Activated CD4-positive, alpha-beta memory T cell treated with anti-CD3 and anti-CD28 coated beads, Interleukin-2, amount 10 ng/mL, durations not matched to agents 7 days and 5 days (primary cell): ENCODE results near the gene RALGPS1. TPM values are rescaled to one million over a fixed set of nuclear protein-coding genes. Genes with fewer than 3 reads are reported as not detected.

Experiments
- CTCF ChIA-PET: fragments of 350-600 bp; sonication (Branson Sonifier 250); formaldehyde crosslinking; loops from one replicate; lab custom pipeline; 2021; ENCODE audit warnings: antibody characterized with exemption, inconsistent platforms; lab: Charles Lee
- POLR2A ChIA-PET: fragments of 350-600 bp; sonication (Branson Sonifier 250); formaldehyde crosslinking; loops from one replicate; lab custom pipeline; 2021; ENCODE audit warnings: antibody characterized with exemption; lab: Charles Lee
- DNase-seq: peaks from one replicate; pipeline ENCODE4 v3.0.0-alpha.2; 2020
- H3K27ac Mint-ChIP-seq: one replicate; pipeline ENCODE4 v1.8.0; 2021; ENCODE audit warnings: mild to moderate bottlenecking, mixed read lengths
- H3K27me3 Mint-ChIP-seq: one replicate; pipeline ENCODE4 v1.8.0; 2021; ENCODE audit warnings: mixed read lengths
- H3K36me3 Mint-ChIP-seq: one replicate; pipeline ENCODE4 v1.8.0; 2021; ENCODE audit warnings: low read depth, mixed read lengths
- H3K4me1 Mint-ChIP-seq: one replicate; pipeline ENCODE4 v1.8.0; 2021; ENCODE audit warnings: mixed read lengths
- H3K4me3 Mint-ChIP-seq: one replicate; pipeline ENCODE4 v1.8.0; 2021; ENCODE audit warnings: mild to moderate bottlenecking, mixed read lengths
- H3K9me3 Mint-ChIP-seq: one replicate; pipeline ENCODE4 v1.8.0; 2021; ENCODE audit warnings: mixed read lengths
- total RNA-seq, 2 experiments: library from RNA; stranded (reverse); gene quantifications; one replicate each; pipeline ENCODE4 v1.2.3, GENCODE V29; 2021

Gene RALGPS1
- total RNA-seq, 2 experiments from 2014 or later = 2.8 to 3.4 TPM

DNA sequence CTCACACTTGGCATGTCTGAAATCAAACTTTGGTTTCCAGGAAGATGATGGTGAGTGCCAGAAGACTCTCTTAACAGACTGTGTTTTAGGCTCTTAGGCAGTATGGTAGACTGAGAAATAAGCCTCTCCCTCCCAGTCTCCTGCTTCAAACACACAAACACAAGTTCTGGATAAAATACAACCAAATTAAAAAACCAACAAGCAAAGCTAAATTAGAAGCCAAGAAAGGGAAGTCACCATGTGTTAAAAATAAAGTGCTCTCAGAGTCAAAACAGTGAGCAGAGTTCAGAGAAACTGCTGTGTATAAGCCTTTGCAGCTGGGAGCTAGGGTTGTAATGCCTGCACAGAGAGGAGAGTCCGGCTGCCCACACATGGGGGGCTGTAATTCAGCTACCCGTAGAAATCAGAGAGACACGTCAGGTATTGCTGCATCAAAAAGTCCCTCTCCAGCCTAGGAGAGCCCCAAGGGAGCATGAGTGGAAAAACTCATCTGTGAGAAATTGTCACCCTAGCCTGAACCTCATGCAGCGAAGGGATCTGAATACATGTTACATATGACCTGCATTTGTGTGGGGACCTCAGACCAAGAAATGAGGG, 145.3 kb downstream of the RALGPS1 start:
- Mint-ChIP-seq H3K27me3 (no peaks in the 10 kb centered on the region), H3K9me3 (no peaks in the 10 kb centered on the region), H3K27ac (no peak overlapping the region), H3K4me1 (peaks cover 28% of the 10 kb centered on the region), H3K36me3 (no peaks in the 10 kb centered on the region), H3K4me3 (no peak overlapping the region)
- DNase-seq = no peak
- CTCF ChIA-PET = interaction anchor here (2.0 kb wide), 1 partner anchor 10 kb away, joined by 10 read pairs; no protein-coding TSS in a partner anchor
- POLR2A ChIA-PET = no interaction called here

DNA sequence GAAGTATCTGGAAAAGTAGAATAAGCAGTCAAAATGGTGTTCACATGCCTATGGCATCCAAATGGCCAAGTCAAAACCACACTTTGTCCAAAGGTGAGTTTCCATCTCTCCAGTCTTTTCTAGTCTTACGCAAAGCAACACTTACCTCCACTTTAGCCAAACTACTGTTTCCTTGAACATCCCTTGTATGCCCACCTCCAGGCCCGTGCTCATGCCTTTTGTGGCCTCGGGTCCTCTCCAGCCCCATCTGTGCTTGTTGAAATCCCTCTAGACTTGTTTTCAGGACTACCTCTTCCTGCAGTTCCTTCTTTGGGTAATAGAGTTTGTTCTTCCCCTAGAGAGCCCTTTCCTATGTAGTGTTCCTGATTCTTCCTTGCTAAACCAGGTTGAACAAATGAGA, 146.8 kb downstream of the RALGPS1 start:
- ChIA-PET POLR2A (interaction anchor here (1.4 kb wide), 1 partner anchor 13 kb away, joined by 4 read pairs; no protein-coding TSS in a partner anchor), CTCF (no interaction called here)
- H3K36me3 Mint-ChIP-seq = no peaks in the 10 kb centered on the region
- H3K27ac Mint-ChIP-seq = no peak overlapping the region
- no peaks in the 10 kb centered on the region for H3K9me3 Mint-ChIP-seq
- peaks cover 28% of the 10 kb centered on the region for H3K4me1 Mint-ChIP-seq
- DNase-seq = no peak
- H3K4me3 Mint-ChIP-seq = no peak overlapping the region
- no peaks in the 10 kb centered on the region for H3K27me3 Mint-ChIP-seq

DNA sequence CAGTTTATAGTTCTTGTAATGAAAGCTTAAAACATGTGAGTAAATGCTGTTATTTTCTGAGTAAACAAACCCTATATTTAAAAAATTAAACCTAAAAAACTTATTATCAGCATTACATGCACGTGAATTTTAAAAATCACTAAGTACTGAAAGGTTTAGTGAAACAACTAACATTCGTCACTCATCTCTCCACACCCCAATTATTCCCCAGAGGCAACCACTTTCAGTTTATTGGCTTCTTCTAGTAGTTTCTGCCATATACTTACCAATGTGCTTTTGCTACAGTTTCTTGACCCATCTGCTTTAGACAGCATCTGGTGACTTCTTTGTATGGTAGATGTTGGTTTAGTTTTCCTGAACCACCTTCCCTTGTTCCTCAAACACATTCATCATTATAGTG, 149.8 kb downstream of the RALGPS1 start:
- Mint-ChIP-seq H3K27me3 (no peaks in the 10 kb centered on the region), H3K4me3 (no peak overlapping the region), H3K36me3 (no peaks in the 10 kb centered on the region), H3K9me3 (no peaks in the 10 kb centered on the region), H3K4me1 (peaks cover 8% of the 10 kb centered on the region), H3K27ac (no peak overlapping the region)
- no peak for DNase-seq
- ChIA-PET CTCF (no interaction called here), POLR2A (no interaction called here)

DNA sequence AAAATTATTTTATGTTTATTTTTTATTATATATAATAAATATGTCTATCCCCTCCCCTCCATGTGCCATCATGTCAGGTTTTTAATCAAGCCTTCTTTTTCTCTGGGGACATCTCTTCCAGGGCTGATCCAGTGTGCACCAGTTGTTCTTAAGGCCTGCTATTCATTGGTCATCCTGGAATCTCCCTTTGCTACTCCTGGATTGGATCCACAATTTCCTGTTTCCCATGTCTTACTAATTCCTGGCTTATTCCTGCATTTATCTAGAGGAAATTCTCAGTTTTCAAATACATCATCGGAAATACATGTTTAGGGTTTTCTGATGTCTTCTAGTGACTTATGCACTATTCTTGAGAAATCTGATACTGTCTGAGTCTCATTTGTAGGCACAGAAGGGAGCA, 151.0 kb downstream of the RALGPS1 start:
- Mint-ChIP-seq H3K36me3 (no peaks in the 10 kb centered on the region), H3K27me3 (no peaks in the 10 kb centered on the region), H3K9me3 (no peaks in the 10 kb centered on the region), H3K4me1 (peaks cover 1% of the 10 kb centered on the region), H3K4me3 (no peak overlapping the region), H3K27ac (no peak overlapping the region)
- ChIA-PET CTCF (interaction anchor here (1.9 kb wide), 1 partner anchor 80 kb away, joined by 4 read pairs; no protein-coding TSS in a partner anchor), POLR2A (no interaction called here)
- DNase-seq = no peak

DNA sequence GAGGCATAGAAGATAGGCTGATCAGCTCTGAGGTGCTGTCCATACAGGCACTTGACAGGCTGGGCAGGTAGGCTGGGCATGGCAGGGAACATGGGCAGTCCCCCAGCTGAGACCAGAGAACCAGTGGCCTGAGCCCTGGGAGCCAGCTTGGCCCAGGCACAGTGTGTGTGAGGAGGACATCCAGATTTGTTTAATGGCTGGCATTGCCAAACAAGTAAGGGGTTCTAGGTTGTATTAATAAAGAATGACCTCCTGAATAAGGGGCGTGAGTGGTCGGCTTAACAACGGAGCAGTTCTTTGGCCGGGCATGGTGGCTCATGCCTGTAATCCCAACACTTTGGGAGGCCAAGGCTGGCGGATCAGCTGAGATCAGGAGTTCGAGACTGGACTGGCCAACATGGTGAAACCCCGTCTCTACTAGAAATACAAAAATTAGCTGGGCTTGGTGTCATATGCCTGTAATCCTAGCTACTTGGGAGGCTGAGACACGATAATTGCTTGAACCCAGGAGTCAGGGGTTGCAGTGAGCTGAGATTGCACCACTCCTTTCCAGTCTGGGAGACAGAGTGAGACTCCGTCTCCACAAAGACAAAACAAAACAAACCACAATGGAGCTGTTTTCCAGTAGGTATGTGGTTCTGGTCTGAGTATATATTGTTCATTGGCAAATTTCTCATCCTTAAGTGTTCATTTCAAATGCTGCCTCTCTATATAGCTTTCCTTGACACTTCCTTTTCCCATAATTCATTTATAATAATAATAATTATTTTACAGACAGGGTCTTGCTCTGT, 151.7 kb downstream of the RALGPS1 start:
- ChIA-PET CTCF (interaction anchor here (1.9 kb wide), 1 partner anchor 80 kb away, joined by 4 read pairs; no protein-coding TSS in a partner anchor), POLR2A (no interaction called here)
- H3K9me3 Mint-ChIP-seq = peaks cover 2% of the 10 kb centered on the region
- H3K27ac Mint-ChIP-seq = no peak overlapping the region
- H3K4me1 Mint-ChIP-seq = peaks cover 1% of the 10 kb centered on the region
- no peaks in the 10 kb centered on the region for H3K36me3 Mint-ChIP-seq
- no peak for DNase-seq
- no peak overlapping the region for H3K4me3 Mint-ChIP-seq
- no peaks in the 10 kb centered on the region for H3K27me3 Mint-ChIP-seq

DNA sequence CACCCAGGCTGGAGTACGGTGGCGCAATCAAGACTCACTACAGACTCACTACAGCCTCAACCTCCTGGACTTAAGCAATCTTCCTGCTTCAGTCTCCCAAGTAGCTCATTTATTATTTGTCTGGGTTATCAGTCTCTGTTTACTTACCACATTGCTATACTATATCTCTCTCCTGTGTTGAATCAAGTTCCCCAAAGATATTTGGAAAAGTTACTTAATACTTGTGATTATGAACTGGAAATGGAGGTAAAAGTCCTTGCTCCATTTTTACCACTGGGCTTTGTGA, 152.2 kb downstream of the RALGPS1 start:
- no peak overlapping the region for H3K4me3 Mint-ChIP-seq
- POLR2A ChIA-PET = no interaction called here
- CTCF ChIA-PET = interaction anchor here (1.9 kb wide), 1 partner anchor 81 kb away, joined by 4 read pairs; no protein-coding TSS in a partner anchor
- no peaks in the 10 kb centered on the region for H3K36me3 Mint-ChIP-seq
- H3K4me1 Mint-ChIP-seq = no peaks in the 10 kb centered on the region
- H3K27ac Mint-ChIP-seq = no peak overlapping the region
- no peak for DNase-seq
- no peaks in the 10 kb centered on the region for H3K27me3 Mint-ChIP-seq
- peaks cover 4% of the 10 kb centered on the region for H3K9me3 Mint-ChIP-seq

DNA sequence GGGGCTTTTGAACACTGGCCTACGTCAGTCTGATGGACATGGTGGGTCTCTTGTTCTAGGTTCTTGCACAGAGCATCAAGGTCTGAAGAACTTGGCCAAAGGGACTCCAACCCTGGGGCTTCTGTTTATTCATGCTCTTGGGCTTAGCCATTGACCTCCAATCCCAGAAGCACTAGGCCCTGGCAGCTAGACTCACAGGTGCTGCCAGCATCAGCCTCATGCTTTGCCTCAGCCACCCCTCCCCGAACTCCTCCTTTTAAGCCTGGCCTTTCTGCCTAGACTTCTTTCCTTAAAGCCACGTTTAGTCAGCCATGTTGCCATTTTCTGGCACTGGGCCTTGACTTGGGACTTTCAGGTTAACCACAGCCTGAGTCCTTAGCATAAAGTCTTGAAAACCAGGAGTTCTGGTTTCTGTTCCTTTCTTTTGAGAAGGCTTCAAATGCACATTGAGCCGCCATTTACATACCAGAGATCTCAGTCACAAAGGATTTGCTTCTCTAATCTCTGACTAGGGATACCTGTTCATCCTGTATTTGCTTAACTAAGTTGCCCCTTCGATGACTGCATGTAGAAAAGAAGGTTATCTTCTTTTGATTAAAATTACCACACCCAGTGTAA, 153.1 kb downstream of the RALGPS1 start:
- Mint-ChIP-seq H3K9me3 (peaks cover 7% of the 10 kb centered on the region), H3K27ac (no peak overlapping the region), H3K36me3 (no peaks in the 10 kb centered on the region), H3K4me3 (no peak overlapping the region), H3K4me1 (no peaks in the 10 kb centered on the region), H3K27me3 (no peaks in the 10 kb centered on the region)
- DNase-seq = no peak
- CTCF ChIA-PET = no interaction called here
- POLR2A ChIA-PET = no interaction called here

DNA sequence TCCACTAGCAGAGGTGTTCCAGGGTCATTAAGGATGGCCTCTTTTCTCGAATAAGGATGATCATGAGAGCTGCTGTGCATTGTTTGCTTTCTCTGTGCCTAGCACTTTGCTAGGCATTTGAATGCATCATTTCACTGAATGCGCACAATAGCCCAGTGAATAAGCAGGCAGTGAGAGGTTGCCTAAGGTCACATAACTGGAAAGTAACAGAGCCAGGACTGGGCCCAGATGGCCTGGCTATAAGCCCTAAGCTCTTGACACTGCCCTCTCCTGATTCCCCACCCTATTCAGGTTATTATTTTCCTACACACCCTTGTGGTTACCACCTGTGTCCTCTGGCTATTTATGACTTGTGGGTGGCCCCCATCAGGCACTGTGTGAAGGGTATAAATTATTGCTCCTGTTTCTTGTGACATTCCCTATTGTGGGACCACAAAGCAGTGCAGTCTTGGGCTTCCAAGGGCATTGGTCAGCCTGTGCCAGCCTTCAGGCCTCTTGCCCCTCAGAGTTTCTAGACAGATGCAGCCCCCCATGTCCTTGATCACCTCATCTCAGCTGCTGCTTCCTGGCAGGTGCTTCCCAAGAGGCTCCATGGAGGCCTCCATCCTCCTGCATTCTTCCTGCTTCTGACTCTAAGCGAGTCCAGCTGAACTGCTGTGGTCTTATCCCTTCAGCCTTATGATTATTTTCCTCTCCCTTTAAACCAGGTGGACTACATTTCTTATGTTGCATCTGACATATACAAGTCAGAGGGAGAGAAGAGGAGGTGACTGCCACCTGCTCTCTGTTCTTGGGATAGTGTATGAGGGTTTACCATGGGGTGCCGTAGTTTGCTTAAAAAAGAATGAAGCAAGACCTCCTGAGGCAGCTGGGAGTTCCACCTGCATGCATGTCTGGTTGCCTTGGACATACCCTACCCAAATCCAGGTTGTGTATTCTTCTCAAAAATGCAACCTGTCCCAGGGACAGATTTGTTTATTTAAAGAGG, 160.3 kb downstream of the RALGPS1 start:
- Mint-ChIP-seq H3K36me3 (no peaks in the 10 kb centered on the region), H3K27me3 (peaks cover 10% of the 10 kb centered on the region), H3K9me3 (peaks cover 7% of the 10 kb centered on the region), H3K27ac (no peak overlapping the region), H3K4me3 (no peak overlapping the region), H3K4me1 (peaks cover 11% of the 10 kb centered on the region)
- ChIA-PET POLR2A (no interaction called here), CTCF (no interaction called here)
- no peak for DNase-seq

DNA sequence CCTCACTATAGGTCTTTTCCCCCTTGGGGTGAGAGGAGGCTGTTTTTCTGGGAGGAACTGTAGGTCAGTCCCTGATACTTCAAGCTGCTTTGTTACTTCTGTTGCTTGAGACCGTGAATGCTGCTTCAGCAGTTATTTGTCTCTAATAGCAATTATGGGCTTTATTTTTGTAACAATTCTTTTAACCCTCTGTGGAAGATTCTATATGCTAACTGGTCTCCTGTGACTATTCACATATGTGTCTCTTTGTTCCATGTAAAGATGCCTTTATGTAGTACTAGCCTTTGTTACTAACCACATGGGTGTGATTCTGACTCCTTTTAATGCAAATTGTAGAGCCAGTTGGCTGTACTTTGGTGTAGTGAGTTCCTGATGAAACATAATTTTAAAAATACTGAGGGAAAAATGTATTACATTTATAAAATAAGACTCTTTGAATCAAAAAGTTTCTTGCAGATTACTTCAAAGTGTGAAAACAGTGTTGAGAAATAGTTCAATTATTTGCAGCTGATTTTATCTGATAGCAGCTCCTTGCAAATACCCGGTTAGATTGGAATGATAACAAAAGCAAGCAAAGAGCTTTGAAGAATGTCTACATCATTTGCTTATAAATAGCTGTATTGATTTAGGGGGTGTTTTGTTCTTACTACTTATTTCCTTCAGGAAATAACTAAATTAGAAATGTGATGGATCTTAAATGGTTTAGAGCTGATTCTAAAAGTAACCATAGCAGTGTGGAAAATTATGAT, 161.2 kb downstream of the RALGPS1 start:
- peaks cover 11% of the 10 kb centered on the region for H3K4me1 Mint-ChIP-seq
- ChIA-PET POLR2A (no interaction called here), CTCF (no interaction called here)
- H3K36me3 Mint-ChIP-seq = no peaks in the 10 kb centered on the region
- no peak overlapping the region for H3K27ac Mint-ChIP-seq
- no peak overlapping the region for H3K4me3 Mint-ChIP-seq
- DNase-seq = no peak
- H3K9me3 Mint-ChIP-seq = peaks cover 7% of the 10 kb centered on the region
- peaks cover 10% of the 10 kb centered on the region for H3K27me3 Mint-ChIP-seq

DNA sequence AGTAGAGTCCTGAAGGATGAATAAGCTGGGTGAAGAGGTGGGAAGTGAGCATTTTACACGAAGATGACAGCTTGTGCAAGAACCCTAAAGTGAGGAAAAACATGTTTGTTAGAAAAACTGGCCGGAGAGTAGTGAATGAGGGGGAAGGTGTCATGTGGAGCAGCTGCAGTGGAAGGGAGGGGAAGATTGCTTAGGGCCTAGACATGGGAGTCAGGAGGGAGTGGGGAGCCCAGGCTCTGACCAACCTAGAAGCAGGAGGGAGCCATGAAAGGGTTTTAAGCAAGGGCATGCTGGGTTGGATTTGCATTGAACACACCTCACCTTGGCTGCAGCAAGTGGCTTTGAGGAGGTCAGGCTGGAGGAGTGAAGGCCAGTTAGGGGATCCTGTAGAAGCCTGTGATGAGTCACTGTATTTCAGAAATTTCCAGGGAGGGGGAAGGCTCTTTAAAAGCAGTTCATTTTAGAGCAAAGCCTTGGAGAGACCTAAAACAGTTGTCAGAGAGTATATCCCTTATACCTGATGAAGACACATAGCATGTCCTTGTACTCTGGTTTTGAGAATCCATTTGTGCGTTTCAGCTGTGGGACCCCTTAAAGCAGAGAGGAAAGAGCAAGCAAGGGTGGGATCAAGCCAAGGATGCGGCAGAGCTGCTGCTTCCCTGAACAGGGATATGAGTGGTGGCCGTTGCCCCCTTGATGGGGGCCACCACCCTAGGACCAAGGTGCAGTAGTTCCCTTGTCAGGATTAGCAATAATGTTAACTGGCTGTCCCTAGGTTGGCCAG, 162.5 kb downstream of the RALGPS1 start:
- Mint-ChIP-seq H3K36me3 (no peaks in the 10 kb centered on the region), H3K4me3 (no peak overlapping the region), H3K9me3 (peaks cover 3% of the 10 kb centered on the region), H3K4me1 (peaks cover 11% of the 10 kb centered on the region), H3K27ac (no peak overlapping the region), H3K27me3 (peaks cover 10% of the 10 kb centered on the region)
- ChIA-PET CTCF (no interaction called here), POLR2A (no interaction called here)
- DNase-seq = no peak

DNA sequence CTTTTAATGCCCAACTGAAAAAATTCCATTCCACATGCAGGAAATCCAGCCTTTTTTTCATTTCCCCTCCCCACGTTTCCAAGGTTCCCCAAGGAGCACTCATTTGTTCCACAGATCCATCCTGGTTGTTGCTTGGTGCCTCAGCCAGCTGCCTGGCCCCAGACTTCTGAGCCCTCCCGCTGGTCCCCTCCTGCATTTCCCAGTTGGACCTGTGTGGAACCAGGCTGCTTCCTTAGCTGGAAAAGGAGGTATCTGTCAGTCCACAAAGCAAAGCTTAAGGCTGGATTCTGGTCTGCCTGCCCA, 163.0 kb downstream of the RALGPS1 start:
- no peak for DNase-seq
- Mint-ChIP-seq H3K27me3 (peaks cover 10% of the 10 kb centered on the region), H3K9me3 (no peaks in the 10 kb centered on the region), H3K36me3 (no peaks in the 10 kb centered on the region), H3K27ac (no peak overlapping the region), H3K4me3 (no peak overlapping the region), H3K4me1 (peaks cover 11% of the 10 kb centered on the region)
- CTCF ChIA-PET = no interaction called here
- POLR2A ChIA-PET = no interaction called here

DNA sequence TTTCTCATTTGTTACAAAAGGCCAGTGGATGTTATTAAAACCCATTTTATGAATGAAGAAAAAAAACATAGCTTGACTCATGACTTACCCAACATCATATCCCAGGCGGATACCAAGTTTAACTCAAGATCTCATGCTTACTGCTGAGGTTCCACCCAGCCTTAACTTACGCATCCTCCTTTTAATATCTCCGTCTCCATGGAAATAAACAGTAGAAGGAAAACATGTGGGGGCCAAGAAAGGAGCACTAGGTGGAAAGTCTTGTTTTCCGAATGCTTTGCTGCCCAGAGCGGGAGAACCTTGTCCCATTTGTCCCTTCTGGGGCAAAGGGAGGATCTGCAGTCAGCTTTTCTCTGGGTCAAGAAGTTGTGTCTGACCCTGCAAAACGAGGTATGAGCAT, 163.8 kb downstream of the RALGPS1 start:
- Mint-ChIP-seq H3K4me1 (peaks cover 11% of the 10 kb centered on the region), H3K27ac (no peak overlapping the region), H3K9me3 (no peaks in the 10 kb centered on the region), H3K36me3 (no peaks in the 10 kb centered on the region), H3K4me3 (no peak overlapping the region), H3K27me3 (peaks cover 8% of the 10 kb centered on the region)
- POLR2A ChIA-PET = no interaction called here
- CTCF ChIA-PET = no interaction called here
- no peak for DNase-seq
